ENCODE measurements around the gene MYO16. TPM values are rescaled to one million over a fixed set of nuclear protein-coding genes. Genes with fewer than 3 reads are reported as not detected.

Gene MYO16
- total RNA-seq, 1 donor from 2014 or later = 0.27 TPM

DNA sequence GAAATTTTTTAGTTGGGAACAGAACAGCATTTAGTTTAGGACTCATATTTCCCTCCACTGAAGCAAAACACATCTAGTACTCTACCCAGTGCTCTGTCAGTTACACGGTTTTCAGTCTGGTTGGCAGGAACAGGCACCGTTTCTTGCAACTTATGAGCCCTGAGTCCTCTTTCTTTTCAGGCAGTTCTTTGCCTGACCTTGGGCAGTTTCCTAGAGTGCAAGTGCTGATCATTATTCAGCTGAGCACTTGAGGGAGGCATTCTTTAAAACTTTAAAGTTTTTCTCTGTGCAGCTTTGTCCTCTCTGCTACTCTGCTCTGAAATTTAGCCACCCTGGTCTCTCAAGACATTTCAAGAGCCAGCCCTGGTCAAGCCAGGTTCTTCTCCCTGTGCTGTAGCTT lies 96.1 kb downstream of the MYO16 start:
- intact Hi-C loops (cut with DNase I) = no loop called here
- DNase-seq (ENCODE audit: low spot score) (no peak), ATAC-seq (no peak)

DNA sequence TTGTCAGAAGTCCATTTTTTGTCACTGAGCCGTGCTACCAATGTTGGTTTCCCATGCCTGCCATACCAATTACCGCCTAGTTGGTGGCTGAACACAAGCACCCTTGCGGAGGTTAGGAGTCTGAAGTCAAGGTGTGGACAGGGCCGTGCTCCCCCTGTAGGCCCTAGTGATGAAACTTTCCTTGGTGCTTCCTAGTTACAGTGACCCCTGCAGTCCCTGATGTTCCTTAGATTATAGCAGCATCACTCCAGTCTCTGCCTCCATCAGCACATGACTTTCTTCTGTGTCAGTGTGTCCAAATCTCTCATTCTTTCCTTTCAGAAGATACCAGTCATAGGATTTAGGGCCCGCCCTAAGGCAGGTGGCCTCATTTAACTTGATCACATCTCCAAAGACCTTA lies 99.0 kb downstream of the MYO16 start:
- ATAC-seq = no peak
- DNase-seq (ENCODE audit: low spot score) = no peak
- intact Hi-C loops (cut with DNase I) = no loop called here

DNA sequence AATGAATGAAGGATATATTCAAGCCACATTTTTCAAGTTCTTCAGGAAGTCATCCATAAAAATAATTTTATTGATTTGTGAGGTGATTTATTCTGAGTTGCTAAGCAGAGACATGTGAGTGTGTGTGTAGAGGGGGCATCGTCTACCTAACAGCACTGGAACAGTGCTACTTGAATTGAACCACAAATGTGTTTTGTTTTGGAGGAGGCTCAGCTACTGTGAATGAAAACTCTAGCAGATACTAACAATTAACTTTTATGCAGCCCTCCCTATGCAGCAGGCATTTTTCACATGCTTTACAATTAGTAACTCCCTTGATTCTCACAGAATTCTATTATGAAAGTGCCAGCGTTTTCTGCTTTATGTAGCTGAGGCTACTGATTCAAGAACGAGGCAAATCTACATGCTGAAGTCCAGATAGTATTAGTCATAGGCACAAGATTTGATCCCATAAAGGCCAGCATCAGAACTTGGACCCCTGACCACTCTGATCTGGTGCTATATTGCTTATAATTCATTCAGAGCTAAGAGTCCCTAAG lies 103.7 kb downstream of the MYO16 start:
- DNase-seq (ENCODE audit: low spot score) (no peak), ATAC-seq (no peak)
- intact Hi-C loops (cut with DNase I) = no loop called here

DNA sequence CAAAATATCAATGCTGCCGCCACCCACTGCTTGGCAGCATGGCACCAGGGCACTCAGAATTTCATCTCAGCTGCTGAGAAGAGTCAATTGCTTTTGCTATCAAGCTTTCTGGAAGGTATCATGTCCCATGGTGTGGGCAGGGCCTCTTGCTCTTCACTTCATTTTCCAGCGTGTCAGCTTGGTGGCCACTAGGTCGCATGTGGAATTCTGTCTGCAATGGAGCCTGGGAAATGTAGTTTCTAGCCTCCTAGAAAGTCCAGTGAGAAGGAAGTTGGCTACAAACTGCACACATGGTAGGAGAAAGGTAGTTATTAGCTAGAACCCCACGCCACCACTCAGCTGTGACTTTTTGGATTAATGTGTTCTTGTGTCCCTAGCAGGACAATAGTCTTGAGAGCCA lies 105.3 kb downstream of the MYO16 start:
- intact Hi-C loops (cut with DNase I) = no loop called here
- DNase-seq (ENCODE audit: low spot score) (no peak), ATAC-seq (no peak)

DNA sequence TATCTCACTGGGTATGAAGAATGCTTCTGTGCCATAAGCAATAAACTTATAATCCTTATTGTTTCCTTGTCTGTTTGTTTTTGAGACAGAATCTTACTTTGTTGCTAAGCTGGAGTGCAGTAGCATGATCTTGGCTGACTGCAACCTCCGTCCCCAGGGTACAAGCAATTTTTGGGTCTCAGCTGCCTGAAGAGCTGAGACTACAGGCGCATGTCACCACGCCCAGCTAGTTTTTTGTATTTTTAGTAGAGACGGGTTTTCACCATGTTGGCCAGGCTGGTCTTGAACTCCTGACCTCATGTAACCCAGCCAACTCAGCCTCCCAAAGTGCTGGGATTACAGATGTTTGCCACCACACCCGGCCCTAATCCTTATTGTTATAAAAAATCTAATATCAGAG lies 112.5 kb downstream of the MYO16 start:
- DNase-seq (ENCODE audit: low spot score) = no peak
- ATAC-seq = no peak
- intact Hi-C loops (cut with DNase I) = no loop called here

DNA sequence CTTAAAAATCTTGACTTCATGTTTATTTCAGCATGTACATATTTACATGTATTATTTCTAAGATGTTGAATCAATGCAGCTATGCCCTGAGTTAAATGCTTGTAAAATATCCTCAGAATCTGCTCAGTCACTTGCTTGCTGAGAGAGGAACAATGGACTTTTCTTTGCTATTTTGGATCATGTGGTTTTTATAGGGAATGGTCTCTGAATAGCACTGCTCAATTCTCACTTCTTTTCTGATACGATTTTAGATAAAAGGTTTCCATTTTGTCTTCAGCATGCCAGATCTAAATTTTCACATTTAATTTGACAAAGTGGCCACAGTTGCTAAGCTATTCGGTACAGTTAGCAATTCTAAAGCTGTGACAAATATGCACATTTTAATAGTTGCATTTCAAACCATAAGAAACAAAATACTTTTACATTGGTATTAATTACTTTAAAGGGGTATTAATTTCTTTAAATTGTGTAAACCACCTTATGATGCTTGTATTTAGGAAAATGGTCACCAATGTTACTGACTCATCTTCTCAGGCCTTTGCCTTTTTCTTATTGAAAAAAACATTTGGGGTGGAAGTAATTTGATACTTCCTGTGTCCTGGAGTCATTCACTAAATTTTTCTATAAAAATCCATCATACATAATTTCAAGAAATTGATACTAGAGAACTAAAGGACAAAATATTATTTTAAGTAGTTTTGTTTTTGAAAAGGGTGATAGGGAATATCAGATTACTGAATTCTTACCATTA lies 113.5 kb downstream of the MYO16 start:
- ATAC-seq = no peak
- intact Hi-C loops (cut with DNase I) = no loop called here
- DNase-seq (ENCODE audit: low spot score) = no peak

DNA sequence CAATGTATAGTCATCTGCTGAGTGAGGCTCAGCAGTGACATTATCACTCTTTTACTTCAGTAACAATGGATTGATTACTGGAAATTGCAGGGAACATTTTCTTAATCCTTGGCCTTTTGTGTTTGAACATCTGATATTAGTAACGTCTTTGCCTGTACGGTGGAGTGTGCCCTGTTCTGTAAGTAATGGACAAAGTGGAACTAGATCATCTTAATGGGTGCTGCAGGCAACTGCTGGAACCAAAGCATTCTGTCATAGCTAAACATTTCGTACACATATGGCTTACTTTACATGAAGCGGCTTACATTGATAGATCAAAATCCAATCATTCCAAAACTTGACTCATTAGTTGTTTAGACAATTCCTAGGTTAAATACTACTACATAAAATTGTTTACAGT lies 114.1 kb downstream of the MYO16 start:
- intact Hi-C loops (cut with DNase I) = no loop called here
- DNase-seq (ENCODE audit: low spot score) (no peak), ATAC-seq (no peak)

DNA sequence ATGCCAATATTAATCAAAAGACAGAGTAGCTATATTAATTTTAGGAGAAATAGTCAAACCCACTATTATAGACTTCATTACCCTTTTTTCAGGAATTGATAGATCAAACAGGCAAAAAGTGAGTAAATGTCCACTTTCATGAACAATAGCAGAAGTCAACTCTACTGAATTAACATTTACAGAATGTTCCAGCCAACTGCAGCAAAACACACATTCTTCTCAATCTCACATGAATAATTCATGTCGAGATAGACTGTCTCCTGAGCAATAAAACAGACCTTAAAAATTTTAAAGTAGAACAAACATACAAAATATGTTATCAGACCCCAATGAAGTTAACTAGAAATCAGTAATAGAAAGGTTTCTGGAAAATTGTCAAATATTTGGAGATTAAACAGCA lies 118.4 kb downstream of the MYO16 start:
- ATAC-seq (no peak), DNase-seq (ENCODE audit: low spot score) (no peak)
- intact Hi-C loops (cut with DNase I) = no loop called here

DNA sequence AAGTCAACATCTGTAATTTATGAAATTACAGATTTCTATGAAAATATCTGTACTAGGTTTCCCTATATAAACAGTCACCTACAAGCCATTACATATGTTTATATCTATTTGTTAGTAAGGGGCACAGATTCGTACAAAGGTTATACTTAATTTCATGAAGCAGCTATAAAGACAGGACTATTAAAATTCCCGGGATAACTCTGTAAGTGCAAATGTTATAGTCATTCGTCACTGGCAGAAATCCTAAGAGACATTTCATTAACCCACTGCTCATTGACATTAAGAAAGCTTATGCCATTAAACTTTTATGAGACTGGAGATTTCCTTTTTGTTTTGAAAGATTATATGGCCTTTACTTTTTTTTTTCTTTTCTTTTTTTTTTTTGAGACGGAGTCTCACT lies 122.9 kb downstream of the MYO16 start:
- no peak for ATAC-seq
- DNase-seq (ENCODE audit: low spot score) = no peak
- intact Hi-C loops (cut with DNase I) = no loop called here

DNA sequence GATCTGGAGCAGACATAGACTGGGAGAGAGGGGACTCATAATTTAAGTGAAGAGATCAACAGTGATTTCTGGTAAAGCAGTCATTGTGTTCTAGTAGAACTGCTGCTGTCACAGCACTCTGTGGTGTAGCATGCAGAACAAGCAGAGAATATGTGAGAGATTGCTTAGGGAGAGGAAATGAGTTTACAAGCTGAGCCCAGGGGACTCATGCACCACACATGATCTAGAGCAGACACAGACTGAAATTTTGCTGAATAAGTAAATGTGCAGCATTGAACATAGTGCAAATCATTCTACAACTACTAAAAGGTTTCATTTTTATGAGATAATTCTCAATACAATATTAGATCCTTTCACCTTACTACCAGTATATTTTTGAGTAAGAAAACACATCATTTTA lies 125.7 kb downstream of the MYO16 start:
- no peak for DNase-seq (ENCODE audit: low spot score)
- intact Hi-C loops (cut with DNase I) = no loop called here
- ATAC-seq = no peak

DNA sequence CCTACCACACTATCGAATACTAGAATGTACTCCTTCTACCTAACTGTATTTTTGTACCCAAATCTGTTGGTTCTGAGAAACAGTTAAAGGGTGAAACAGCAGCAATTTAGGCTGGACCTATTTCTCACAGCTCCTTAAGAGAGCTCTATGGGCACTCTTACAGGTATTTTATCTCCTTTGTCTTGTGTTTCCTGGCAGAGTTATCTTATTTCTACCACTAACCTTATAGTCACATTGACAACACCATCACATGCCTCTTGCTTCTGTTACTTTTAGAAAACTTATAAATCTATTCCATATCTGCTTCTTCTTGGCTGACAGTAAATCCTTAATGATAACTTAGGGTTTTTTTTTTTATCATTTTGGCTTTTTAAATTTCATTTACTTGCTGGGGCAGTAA lies 130.7 kb downstream of the MYO16 start:
- intact Hi-C loops (cut with DNase I) = no loop called here
- DNase-seq (ENCODE audit: low spot score) (no peak), ATAC-seq (no peak)

DNA sequence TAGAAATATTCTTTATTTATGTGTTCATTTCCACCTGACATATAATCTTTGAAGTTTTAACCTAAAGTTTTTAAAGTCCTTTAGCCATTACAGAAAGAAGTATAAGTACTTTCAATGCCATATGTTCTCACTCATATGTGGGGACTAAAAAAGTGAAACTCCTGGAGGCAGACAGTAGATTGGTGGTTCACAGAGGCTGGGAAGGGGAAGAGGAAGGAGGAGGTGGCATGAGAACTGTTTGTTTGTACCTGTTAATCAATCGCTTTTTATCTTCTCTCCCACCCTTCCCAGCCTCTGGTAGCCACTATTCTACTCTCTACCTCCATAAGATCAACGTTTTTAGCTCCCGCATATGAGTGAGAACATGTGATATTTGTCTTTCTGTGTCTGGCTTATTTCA lies 131.1 kb downstream of the MYO16 start:
- intact Hi-C loops (cut with DNase I) = no loop called here
- ATAC-seq = no peak
- no peak for DNase-seq (ENCODE audit: low spot score)

DNA sequence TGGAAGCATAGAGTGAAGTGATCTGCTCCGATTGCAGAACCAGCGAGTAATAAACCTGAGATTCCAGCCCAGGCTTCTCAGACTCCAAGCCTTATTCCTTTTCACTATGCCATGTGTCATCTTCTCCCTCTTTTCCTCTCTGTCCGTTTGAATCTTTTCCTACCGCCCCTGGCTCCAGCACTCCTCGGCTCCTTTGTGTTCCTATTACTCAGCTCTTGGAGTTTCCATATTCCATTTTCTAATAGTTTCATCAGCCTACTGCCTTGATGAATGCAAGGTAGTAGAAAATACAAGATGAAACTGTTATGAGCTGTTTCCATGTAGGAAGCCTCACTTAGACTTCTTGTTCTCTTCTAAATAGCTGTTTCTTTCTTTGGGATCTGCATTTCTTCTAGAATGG lies 138.6 kb downstream of the MYO16 start:
- no peak for ATAC-seq
- intact Hi-C loops (cut with DNase I) = no loop called here
- no peak for DNase-seq (ENCODE audit: low spot score)

DNA sequence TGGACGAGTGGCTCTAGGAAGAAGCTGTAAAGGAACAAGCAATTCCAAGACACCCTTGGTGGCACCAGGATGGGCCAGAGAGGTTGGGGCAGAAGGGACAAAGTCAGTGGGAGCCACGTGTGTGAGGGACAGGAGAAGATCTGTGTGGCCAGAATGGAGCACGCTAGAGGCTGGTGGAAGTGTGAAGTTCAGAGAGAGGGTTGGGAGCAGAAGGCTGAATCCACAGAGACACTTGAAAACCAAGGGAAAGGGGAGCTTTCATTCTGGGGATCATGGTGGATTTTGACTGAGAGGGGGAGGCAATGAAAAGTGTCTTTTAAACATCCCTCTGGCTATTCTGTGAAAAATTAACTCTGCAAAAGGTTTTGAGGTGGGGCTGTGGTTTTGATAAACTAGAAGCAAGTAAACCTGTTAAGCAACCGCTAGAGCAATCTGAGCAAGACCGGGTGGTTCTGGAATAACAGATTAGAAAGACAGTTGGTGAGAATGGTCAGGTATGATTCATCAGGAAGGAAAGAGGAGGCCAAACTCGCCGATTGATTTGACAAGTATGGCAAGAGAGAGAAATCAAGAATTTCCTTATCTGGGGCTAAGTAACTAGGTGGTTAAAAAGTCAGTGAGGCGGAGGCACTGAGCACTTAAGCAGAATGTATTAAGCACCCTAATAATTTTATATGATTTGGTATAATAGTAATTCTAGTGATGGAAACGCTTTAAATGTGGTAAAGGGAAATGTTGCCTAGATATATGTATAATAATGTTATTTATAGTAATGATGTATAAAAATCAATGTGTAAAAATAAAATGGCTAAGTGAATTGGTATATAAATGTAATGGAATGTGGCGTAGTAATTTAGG lies 140.0 kb downstream of the MYO16 start:
- no peak for DNase-seq (ENCODE audit: low spot score)
- intact Hi-C loops (cut with DNase I) = no loop called here
- ATAC-seq = no peak

DNA sequence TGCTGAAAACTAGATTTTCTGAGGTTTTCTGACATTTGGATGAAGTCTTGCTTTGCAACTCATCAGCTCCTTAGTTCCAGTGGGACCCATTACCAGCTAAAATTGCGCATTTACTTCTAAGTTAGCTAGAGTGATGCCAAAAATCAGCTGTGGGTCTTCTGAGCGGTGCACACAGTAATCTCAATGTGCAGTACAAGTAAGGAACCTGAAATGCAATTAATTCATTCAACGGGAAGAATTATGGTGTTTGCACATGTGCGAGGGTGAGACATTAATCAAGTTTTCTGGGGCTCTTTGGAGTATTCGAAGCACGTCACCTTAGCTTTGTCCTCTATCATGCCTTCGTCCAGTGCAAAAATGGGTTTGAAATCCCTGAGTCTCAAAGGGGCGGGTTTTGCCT lies 146.2 kb downstream of the MYO16 start:
- DNase-seq (ENCODE audit: low spot score) (no peak), ATAC-seq (no peak)
- intact Hi-C loops (cut with DNase I) = no loop called here

DNA sequence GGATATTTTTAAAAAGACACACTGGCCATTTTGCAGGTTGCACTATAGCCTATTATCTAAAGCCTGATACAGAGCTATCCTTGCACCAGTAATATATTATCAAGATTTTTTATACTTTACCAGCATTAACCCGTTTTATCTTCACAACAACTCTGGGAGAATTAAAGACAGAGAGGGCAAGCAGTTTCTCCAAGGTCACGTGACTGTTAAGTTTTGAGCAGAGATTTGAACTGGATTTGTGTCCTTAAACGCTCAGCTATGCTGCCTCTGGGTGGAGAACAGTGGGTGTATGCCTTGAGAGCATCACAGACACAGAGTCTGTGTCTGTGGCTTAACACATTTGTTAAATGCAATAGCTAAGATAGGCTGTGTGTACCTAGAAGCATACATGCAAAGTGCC lies 147.2 kb downstream of the MYO16 start:
- DNase-seq (ENCODE audit: low spot score) = no peak
- intact Hi-C loops (cut with DNase I) = no loop called here
- ATAC-seq = no peak

DNA sequence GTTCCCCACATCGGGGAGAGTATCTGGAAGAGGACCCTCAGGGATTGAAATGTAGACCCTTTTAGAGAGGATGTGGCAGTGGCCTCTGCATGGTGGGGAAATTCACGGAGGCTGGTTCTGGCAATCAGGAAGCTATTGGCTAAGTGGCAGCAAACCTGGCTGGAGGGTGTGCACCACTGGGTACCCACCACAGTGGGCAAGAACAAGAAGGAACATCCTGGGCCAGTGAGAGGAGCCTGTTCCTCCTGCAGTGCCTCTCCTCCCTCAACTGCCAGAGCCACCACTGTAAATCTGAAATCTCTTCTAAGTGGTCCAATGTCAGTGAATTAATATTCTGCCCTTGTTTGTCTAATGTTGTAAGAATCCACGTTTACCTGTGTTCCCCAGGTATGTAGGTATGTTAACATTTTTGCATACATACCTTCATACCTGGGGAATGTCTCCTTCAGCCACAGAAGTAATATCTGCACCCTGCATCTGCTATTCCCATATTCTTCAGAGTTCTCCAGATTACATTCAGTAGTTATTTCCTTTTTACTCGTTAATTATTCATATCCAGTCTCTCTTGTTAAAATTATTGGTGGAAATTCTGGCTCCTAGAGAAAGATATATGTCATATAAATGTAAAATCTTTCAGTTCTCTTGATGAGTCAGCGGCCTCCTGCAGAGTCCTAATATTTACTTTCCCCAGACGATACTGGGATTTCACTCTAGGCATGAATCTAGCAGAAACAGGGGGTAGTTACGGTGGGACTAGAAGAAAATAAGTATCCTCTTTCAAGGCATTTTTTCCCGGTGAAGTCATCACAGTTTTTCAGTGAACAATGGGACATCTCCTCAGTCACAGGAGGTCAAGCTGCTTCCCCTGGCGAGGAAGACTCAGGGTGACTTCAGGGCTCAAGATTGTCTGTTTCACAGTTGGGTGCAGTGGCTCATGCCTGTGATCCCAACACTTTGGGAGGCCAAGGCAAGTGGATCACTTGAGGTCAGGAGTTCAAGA lies 148.3 kb downstream of the MYO16 start:
- intact Hi-C loops (cut with DNase I) = no loop called here
- ATAC-seq (no peak), DNase-seq (ENCODE audit: low spot score) (no peak)

DNA sequence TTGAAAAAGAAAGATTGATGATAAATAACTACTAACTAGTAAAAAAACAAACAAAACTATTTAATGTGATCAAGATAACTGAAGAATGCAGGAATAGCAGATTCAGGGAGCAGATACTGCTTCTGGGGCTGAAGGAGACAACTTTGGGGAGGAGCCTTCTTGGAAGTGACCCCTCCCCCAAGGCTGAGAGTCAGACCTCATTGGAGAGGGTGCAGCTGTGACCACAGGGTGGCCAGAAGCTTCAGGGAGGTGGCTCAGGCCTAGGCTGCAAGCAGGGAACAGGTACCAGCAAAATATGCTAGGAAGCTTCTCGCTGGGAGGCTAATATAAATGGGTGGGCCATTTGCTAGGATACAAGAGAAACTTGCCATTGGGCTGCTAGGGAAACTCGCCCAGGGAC lies 149.9 kb downstream of the MYO16 start:
- ATAC-seq = no peak
- DNase-seq (ENCODE audit: low spot score) = no peak
- intact Hi-C loops (cut with DNase I) = no loop called here

DNA sequence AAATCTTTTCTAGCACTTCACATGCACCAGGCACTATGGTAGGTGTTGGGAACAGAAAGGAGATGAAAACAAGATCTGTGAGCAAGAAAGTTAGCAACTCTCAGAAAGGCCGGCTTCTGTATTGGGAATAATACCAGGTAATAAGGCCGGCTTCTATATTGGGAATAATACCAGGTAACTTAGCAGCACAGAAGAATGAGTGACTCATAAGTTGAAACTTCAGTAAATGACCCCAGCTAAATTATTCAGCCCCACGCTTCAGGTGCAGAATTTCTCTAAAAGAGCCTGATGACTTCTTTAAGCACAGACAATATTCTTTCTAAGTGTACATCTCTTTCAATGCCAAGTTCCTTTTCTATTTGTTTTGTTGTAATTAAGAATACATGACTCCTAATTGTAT lies 151.3 kb downstream of the MYO16 start:
- ATAC-seq = no peak
- intact Hi-C loops (cut with DNase I) = no loop called here
- DNase-seq (ENCODE audit: low spot score) = no peak

All from sciatic nerve (tissue), 2 donors.